K562 (cell line): ENCODE data around the gene EPYC. TPM values are rescaled to one million over a fixed set of nuclear protein-coding genes. Genes with fewer than 3 reads are reported as not detected.

Experiments
- ATAC-seq: fragments of 200-7000 bp; cut with Tn5 transposase; 3 replicates; pipeline ENCODE4 v1.9.1; 2020; ENCODE audit warnings: moderate library complexity
- BruUV-seq: library from RNA; stranded (reverse); fragments of 400-500 nt; replicated peaks from 2 replicates; lab custom pipeline; 2021; lab: Mats Ljungman, UMichigan
- CTCF ChIA-PET: fragments of 300-600 bp; formaldehyde crosslinking; extraction: SDS; loops from one replicate; lab custom pipeline; 2021; ENCODE audit warnings: low intra/inter-chr PET ratio; lab: Yijun Ruan, JAX
- POLR2A ChIA-PET: fragments of 300-600, 350-650 bp; sonication (Branson Sonifier 250); formaldehyde crosslinking; extraction: SDS; loops from one replicate; lab custom pipeline; 2021; ENCODE audit warnings: antibody characterized with exemption, inconsistent platforms; lab: Yijun Ruan, JAX
- DNase-seq, 4 experiments: peaks; one replicate each; pipeline versions ENCODE4 v3.0.0 to v3.0.0-alpha.2; 2011 to 2018; ENCODE audit warnings: low spot score in 3 of 4, mixed read lengths in 3 of 4; ENCODE audit errors: extremely low read depth in 1 of 4
- FAIRE-seq: peaks from 2 replicates; lab custom pipeline; 2011; peaks lifted over from hg19 to GRCh38; lab: Jason Lieb, UNC
- H2AFZ ChIP-seq: 2 replicates; pipeline ENCODE4 v1.6.0; 2011; ENCODE audit warnings: low read depth, low read length, control low read depth, inconsistent platforms
- H3K27ac ChIP-seq: fragments of 200-600 bp; 3 replicates; pipeline ENCODE4 v1.8.0; 2011; ENCODE audit warnings: low read depth, mild to moderate bottlenecking, control low read depth, inconsistent platforms, low read length, moderate library complexity, mixed read lengths; ENCODE audit errors: extremely low read depth
- H3K27me3 ChIP-seq, 2 experiments: fragments of 300-600 bp in 1 of 2; 2 replicates in 1 of 2; 3 replicates in 1 of 2; pipeline versions ENCODE4 v1.6.0 to v1.8.0; 2011; ENCODE audit warnings: inconsistent platforms in 2 of 2, low read length in 2 of 2, mild to moderate bottlenecking in 1 of 2, mixed read lengths in 1 of 2, moderate library complexity in 1 of 2; ENCODE audit not compliant: control insufficient read depth in 2 of 2, insufficient read depth in 2 of 2
- H3K36me3 ChIP-seq: fragments of 300-600 bp; 3 replicates; pipeline ENCODE4 v1.8.0; 2011; ENCODE audit warnings: mild to moderate bottlenecking, low read length, inconsistent platforms; ENCODE audit not compliant: control insufficient read depth, insufficient read depth
- H3K4me1 ChIP-seq, 2 experiments: fragments of 200-600 bp in 1 of 2; replicated peaks in 1 of 2; 2 replicates in 1 of 2; 3 replicates in 1 of 2; pipeline versions ENCODE4 v1.5.1 to v1.8.0; 2011; ENCODE audit warnings: inconsistent platforms in 2 of 2, low read length in 2 of 2, mild to moderate bottlenecking in 1 of 2, mixed read lengths in 1 of 2, moderate library complexity in 1 of 2; ENCODE audit not compliant: control insufficient read depth in 2 of 2, insufficient read depth in 2 of 2
- H3K4me2 ChIP-seq: 2 replicates; pipeline ENCODE4 v1.6.1; 2011; ENCODE audit warnings: low read length, control low read depth, inconsistent platforms, mixed read lengths; ENCODE audit not compliant: insufficient read depth
- H3K4me3 ChIP-seq: fragments of 200-600 bp; sonication (generic), shearing (Covaris generic); 2 replicates; pipeline ENCODE4 v1.5.1; 2016; ENCODE audit warnings: control low read depth, inconsistent platforms
- H3K79me2 ChIP-seq: fragments of 200-600 bp; 3 replicates; pipeline ENCODE4 v1.8.0; 2011; ENCODE audit warnings: low read length, inconsistent platforms; ENCODE audit not compliant: control insufficient read depth, insufficient read depth
- H3K9ac ChIP-seq, 2 experiments: 2 replicates each; pipeline versions ENCODE4 v1.6.0 to v1.6.1; 2011; ENCODE audit warnings: low read depth in 2 of 2, low read length in 2 of 2, control low read depth in 1 of 2, inconsistent platforms in 1 of 2, mild to moderate bottlenecking in 1 of 2, mixed read lengths in 1 of 2; ENCODE audit not compliant: insufficient read depth in 1 of 2
- H3K9me1 ChIP-seq: one replicate; pipeline ENCODE4 v1.6.0; 2011; ENCODE audit warnings: inconsistent platforms, mild to moderate bottlenecking, low read length, moderate library complexity; ENCODE audit not compliant: control insufficient read depth, insufficient read depth
- H3K9me3 ChIP-seq: replicated peaks from 2 replicates; pipeline ENCODE4 v1.5.1; 2011; ENCODE audit warnings: low read depth, low read length, inconsistent platforms; ENCODE audit not compliant: control insufficient read depth, insufficient read depth
- H4K20me1 ChIP-seq: replicated peaks from 2 replicates; pipeline ENCODE4 v1.6.1; 2011; ENCODE audit warnings: low read length, inconsistent platforms, mixed read lengths; ENCODE audit not compliant: control insufficient read depth, insufficient read depth
- CC2D1A ChIP-seq: fragments of 450-650 bp; IDR thresholded peaks from 2 replicates; pipeline ENCODE4 v1.6.1; 2017; ENCODE audit warnings: mild to moderate bottlenecking
- CEBPB ChIP-seq: fragments of 450-650 bp; IDR thresholded peaks from 2 replicates; pipeline ENCODE4 v1.6.1; 2016; ENCODE audit warnings: missing genetic modification characterization, missing compliant biosample characterization
- FOS ChIP-seq: IDR thresholded peaks from 3 replicates; pipeline ENCODE4 v1.6.1; 2011; ENCODE audit not compliant: insufficient read length; ENCODE audit errors: extremely low read depth
- KDM2B ChIP-seq: fragments of 250-450 bp; sonication (Bioruptor Pico); IDR thresholded peaks from 2 replicates; pipeline ENCODE4 v1.8.0; 2021; ENCODE audit warnings: mild to moderate bottlenecking, moderate library complexity
- SMAD3 ChIP-seq: fragments of 450-650 bp; formaldehyde crosslinking; conservative IDR thresholded peaks from 2 replicates; pipeline ENCODE4 v1.4.0; 2020; ENCODE audit warnings: mild to moderate bottlenecking
- ZKSCAN8 ChIP-seq: fragments of 200-800 bp; sonication (Bioruptor generic); IDR thresholded peaks from 2 replicates; pipeline ENCODE4 v1.6.1; 2016; ENCODE audit warnings: missing genetic modification characterization, missing compliant biosample characterization
- ZNF740 ChIP-seq, 3 experiments: fragments of 200-800 bp in 1 of 3; sonication (Bioruptor generic) in 1 of 3; sonication (generic) in 1 of 3; formaldehyde crosslinking in 1 of 3; IDR thresholded peaks; 2 replicates each; pipeline versions ENCODE4 v1.6.1 to v1.8.0; 2016 to 2022; ENCODE audit warnings: mild to moderate bottlenecking in 2 of 3, missing compliant biosample characterization in 2 of 3, missing genetic modification characterization in 2 of 3, missing genetic modification reagents in 1 of 3
- WGBS: fragments of 100-300 bp; shearing (Covaris generic); methylation state at CpG from one replicate; pipeline ENCODE4 v1.1.6; 2016; ENCODE audit warnings: low coverage, mixed read lengths; ENCODE audit not compliant: insufficient coverage; ENCODE audit errors: missing lambda C conversion rate; 5-methylcytosine and 5-hydroxymethylcytosine counted together
- in situ Hi-C: fragments of 300-500 bp; cut with MboI; formaldehyde crosslinking; loops from 4 replicates; pipeline ENCODE4 v1.15.0; 2018; ENCODE audit warnings: inconsistent platforms, mixed read lengths
- intact Hi-C: fragments of 100-400 bp; cut with micrococcal nuclease; formaldehyde crosslinking; loops from 2 replicates; pipeline ENCODE4 v1.14.2; 2022
- polyA plus RNA-seq, 8 experiments: library from polyadenylated mRNA; depleted of rRNA in 4 of 8; stranded (reverse) in 5 of 8; unstranded in 3 of 8; fragments of >200 nt; fragmentation: Nextera tagmentation in 2 of 8; fragmentation: Illumina TruSeq in 1 of 8; extraction: Ambion mirVana in 2 of 8; extraction: Trizol in 1 of 8; gene quantifications; 2 replicates each; pipeline versions ENCODE4 v1.2.1 to v1.2.3, GENCODE V29; 2011 to 2014; ENCODE audit warnings: inconsistent platforms in 1 of 8, missing spikeins in 1 of 8
- total RNA-seq, 7 experiments: library from RNA; depleted of rRNA in 6 of 7; stranded (reverse); fragments of >200 nt in 6 of 7; fragmentation: Illumina TruSeq in 2 of 7; extraction: Trizol in 2 of 7; gene quantifications; 2 replicates each; pipeline versions ENCODE4 v1.2.1 to v1.2.3, GENCODE V29; 2011 to 2021; ENCODE audit warnings: low replicate concordance in 1 of 7

Gene EPYC
- total and polyA plus RNA-seq, 9 of the 15 experiments (the other 6 are each of a cell fraction or from before 2014, with no cell fraction given), result not detected

- 0% methylated on average over 1 of the region's 1 CpG for WGBS
- H3K9ac ChIP-seq, result no peak overlapping the region
- no peaks in the 10 kb centered on the region for H3K36me3 ChIP-seq
- H3K9me1 ChIP-seq, result no peaks in the 10 kb centered on the region
- ChIA-PET POLR2A (no interaction called here), CTCF (no interaction called here)
- TF ChIP-seq CEBPB (tag) (no peak), FOS (no peak), KDM2B (CRISPR knock-in tag) (no peak), ZNF740 (CRISPR knock-in tag; IDR thresholded peaks at IDR 0.05) (no peak), ZNF740 (tag; IDR thresholded peaks at IDR 0.05) (no peak), SMAD3 (CRISPR knock-in tag) (no peak), ZKSCAN8 (no peak), CC2D1A (no peak)
- H3K4me1 ChIP-seq, result no peaks in the 10 kb centered on the region
- intact Hi-C loops, result no loop called here
- no peak overlapping the region for H3K27ac ChIP-seq
- no peaks in the 10 kb centered on the region for H3K27me3 ChIP-seq
- H3K9me3 ChIP-seq, result no peaks in the 10 kb centered on the region
- ATAC-seq (no peak), DNase-seq (no peak), FAIRE-seq (no peak)
- H2AFZ ChIP-seq, result no peak overlapping the region
- H3K4me2 ChIP-seq, result no peak overlapping the region
- no TSS peak for BruUV-seq
- H3K4me3 ChIP-seq, result no peak overlapping the region
- in situ Hi-C loops, result loop anchor here (25.0 kb wide), 1 partner anchor 1477 kb away; no protein-coding TSS in a partner anchor
- H4K20me1 ChIP-seq, result no peaks in the 10 kb centered on the region
- no peaks in the 10 kb centered on the region for H3K79me2 ChIP-seq
Measured at GRCh38 chr12:90939382-90939781, 65.4 kb downstream of the EPYC start.
